Mucosa of rectum (tissue), 2 donors: ENCODE results near the gene PSD2.

Experiments
- H3K27ac ChIP-seq, 2 donors: one replicate each; pipeline ENCODE4 v1.7.0; 2013; ENCODE audit warnings: inconsistent platforms in 2 of 2, low read depth in 2 of 2, low read length in 2 of 2
- H3K27me3 ChIP-seq, 2 donors: one replicate each; pipeline ENCODE4 v1.7.0; 2013; ENCODE audit warnings: low read length in 2 of 2; ENCODE audit not compliant: control insufficient read depth in 2 of 2, insufficient read depth in 2 of 2
- H3K36me3 ChIP-seq, 2 donors: one replicate each; pipeline ENCODE4 v1.7.0; 2013; ENCODE audit warnings: low read length in 2 of 2; ENCODE audit not compliant: control insufficient read depth in 2 of 2, insufficient read depth in 2 of 2
- H3K4me1 ChIP-seq, 2 donors: one replicate each; pipeline ENCODE4 v1.7.0; 2013; ENCODE audit warnings: low read length in 2 of 2, mild to moderate bottlenecking in 1 of 2; ENCODE audit not compliant: control insufficient read depth in 2 of 2, insufficient read depth in 2 of 2
- H3K4me3 ChIP-seq, 2 donors: one replicate each; pipeline ENCODE4 v1.7.0; 2013; ENCODE audit warnings: low read length in 2 of 2
- H3K9ac ChIP-seq, 2 donors: one replicate each; pipeline ENCODE4 v1.7.0; 2013; ENCODE audit warnings: low read length in 2 of 2, low read depth in 1 of 2, mild to moderate bottlenecking in 1 of 2
- H3K9me3 ChIP-seq, 2 donors: one replicate each; pipeline ENCODE4 v1.7.0; 2013; ENCODE audit warnings: low read length in 2 of 2; ENCODE audit not compliant: control insufficient read depth in 2 of 2
- donor health status: healthy.
- donor health status: Normal muscosa, but diverticular disease.

PSD2 gene

DNA sequence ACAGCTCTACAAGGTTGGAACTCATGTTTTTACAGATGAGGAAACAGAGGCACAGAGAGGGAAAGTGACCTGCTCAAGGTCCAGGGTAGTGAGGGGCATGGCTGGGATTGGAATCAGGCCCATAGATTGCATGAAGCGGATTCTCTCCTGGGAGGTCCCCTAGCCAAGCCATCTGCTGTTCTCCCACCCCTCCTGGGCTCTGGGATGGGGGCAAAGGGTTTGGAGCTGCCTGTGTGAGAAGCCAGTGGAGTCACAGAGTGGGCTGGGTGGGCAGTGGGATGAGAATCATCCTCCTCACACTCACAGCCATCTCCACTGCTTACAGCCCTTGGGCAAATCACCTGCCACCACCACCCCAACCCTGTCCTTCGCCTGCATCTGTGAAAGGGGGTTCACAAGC is 38.6 kb upstream of the PSD2 start:
- no peaks in the 10 kb centered on the region for H3K4me1 ChIP-seq
- no peak overlapping the region for H3K4me3 ChIP-seq
- peaks cover 25 to 36% of the 10 kb centered on the region in 2 donors for H3K27me3 ChIP-seq
- H3K27ac ChIP-seq, result no peak overlapping the region
- H3K9me3 ChIP-seq, result no peaks in the 10 kb centered on the region
- H3K36me3 ChIP-seq, result no peaks in the 10 kb centered on the region
- no peak overlapping the region for H3K9ac ChIP-seq

DNA sequence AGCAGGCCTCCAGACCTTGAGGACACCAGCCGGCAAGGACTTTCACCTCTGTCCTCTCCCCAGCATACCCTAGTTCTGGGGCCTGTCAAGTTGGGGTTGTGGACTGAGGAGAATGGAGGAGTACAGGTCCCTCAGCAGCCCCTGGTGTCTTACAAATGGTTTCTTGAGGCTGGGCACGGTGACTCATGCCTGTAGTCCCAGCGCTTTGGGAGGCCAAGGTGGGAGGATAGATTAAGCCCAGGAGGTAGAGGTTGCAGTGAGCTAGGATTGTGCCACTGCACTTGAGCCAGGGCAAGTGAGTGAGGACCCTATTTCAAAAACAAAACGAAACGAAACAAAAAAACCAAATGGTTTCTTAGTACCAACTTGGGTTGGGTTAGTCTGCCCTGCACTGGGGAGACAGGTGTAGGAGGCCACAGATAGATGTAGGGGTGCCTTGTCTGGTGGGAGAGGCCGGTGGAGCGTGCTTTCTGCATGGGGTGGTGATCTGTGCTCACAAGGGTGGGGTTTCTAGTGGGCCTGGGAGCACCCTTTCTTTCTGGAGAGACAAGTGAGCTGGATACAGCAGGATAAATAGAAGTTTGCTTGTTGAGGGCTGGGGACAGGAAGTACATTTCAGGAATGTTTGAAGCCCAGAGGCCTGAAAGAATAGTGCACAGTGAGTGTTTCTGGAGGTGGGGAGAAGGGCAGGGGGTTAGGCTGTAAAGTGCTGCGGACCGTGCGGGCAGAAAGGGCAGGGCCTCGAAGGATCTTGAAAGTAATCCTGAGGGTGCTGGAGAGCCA is 37.7 kb upstream of the PSD2 start:
- H3K4me3 ChIP-seq, result no peak overlapping the region
- no peak overlapping the region for H3K27ac ChIP-seq
- no peaks in the 10 kb centered on the region for H3K9me3 ChIP-seq
- H3K4me1 ChIP-seq, result no peaks in the 10 kb centered on the region
- no peak overlapping the region for H3K9ac ChIP-seq
- peaks cover 23 to 32% of the 10 kb centered on the region in 2 donors for H3K27me3 ChIP-seq
- no peaks in the 10 kb centered on the region for H3K36me3 ChIP-seq

DNA sequence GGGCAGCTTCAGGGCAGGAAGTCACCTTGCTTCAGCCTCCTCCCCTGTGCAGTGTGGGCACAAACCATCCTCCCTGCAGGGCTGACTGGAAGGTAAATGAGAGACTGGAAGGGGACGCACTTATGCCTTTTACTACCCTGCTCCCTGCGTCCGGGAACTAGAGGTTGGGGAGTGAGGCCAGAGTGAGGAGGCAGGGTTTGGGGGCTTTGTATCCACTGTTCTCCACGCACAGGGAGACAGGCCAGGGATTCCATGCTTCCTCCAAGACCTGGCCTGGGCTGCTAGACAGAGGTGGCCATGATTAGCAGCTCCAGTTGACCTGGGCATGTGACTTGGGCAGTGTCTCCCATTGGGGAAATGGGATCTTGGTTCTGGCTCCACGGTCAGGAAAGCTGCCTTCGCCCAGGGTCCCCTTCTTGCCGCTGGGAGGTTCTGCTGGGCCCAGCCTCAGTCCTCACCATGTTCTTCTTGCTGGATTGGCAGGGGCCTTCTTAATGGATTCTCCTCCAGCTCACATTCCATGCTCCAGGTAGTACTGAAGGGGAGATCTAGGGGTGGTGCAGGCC is 37.0 kb upstream of the PSD2 start:
- no peak overlapping the region for H3K4me3 ChIP-seq
- no peak overlapping the region for H3K9ac ChIP-seq
- no peaks in the 10 kb centered on the region for H3K36me3 ChIP-seq
- H3K9me3 ChIP-seq, result no peaks in the 10 kb centered on the region
- peaks cover 28 to 39% of the 10 kb centered on the region in 2 donors for H3K27me3 ChIP-seq
- no peak overlapping the region for H3K27ac ChIP-seq
- H3K4me1 ChIP-seq, result no peaks in the 10 kb centered on the region

DNA sequence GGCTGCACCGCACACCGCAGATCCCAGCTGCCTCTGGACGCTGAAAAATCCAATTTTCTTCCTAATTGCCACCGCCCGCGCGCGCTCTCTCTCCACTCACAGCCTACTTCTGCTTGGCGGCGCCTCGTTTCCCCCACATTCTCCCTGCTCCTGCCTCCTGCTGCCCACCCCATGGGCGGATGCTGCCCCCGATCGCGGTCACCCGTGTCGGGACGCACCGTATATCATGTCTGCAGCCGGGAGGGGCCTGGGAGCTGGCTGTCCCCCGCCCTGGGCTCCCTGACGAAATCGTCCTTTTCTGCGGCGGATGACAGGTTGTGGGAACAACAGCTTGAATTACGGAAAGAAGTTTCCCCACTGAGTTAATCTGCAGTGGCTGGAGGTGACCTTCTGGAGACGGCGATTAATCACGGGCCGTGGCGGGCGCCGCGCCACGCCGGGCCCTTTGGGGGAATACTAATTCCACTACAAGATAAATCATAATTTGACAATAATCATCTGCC is 36.3 kb upstream of the PSD2 start:
- H3K4me3 ChIP-seq, result no peak overlapping the region
- H3K9me3 ChIP-seq, result no peaks in the 10 kb centered on the region
- H3K9ac ChIP-seq, result no peak overlapping the region
- no peaks in the 10 kb centered on the region for H3K36me3 ChIP-seq
- no peaks in the 10 kb centered on the region for H3K4me1 ChIP-seq
- H3K27ac ChIP-seq, result no peak overlapping the region
- H3K27me3 ChIP-seq, result peaks cover 34 to 45% of the 10 kb centered on the region in 2 donors

DNA sequence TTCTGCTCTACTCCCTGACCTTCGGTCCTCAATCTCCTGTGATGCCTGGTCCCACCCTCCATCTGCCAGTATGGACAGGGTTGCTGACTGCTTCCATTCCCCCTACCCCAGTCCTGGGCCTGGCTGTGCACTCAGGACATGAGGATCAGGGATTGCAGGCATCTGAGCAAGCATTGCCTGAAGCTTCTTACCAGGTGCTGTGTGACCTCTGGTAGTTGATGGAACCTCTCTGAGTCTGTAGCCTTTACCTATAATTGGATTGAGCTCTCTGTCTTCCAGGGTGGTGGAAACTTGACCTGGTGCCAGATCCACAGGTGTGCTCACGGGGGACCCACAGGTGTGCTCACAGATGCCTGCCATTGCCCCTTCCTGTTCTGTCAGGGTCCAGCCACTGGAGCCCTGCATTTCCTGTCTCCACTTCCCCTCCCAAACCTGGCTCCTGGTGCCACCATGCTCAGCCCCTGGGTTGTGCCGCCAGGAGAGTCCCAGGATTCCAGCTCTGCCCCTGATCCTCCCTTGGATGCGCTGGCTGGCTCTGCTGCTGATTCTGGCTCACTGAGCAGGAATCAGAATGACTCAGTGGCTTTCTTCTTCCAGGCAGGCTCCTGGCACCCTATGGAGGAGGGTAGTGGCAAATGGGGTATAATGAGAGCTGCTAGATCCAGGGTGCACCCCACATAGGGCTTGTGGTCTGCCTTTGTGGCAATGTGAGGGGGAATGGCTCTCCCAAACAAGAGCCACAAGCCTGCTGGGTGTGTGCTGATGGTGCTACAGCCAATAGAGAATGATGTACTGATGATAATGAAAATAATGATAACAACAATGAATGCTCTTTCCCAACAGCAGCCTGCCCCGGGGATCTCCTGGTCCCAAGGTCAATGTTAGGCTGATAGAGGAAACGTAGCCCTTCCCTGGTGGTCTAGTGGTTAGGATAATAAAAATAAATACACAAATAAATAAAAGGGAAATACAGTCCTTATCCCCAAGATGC is 35.2 kb upstream of the PSD2 start:
- Histone ChIP-seq H3K27ac (no peak overlapping the region), H3K4me1 (no peaks in the 10 kb centered on the region), H3K9me3 (no peaks in the 10 kb centered on the region), H3K36me3 (no peaks in the 10 kb centered on the region), H3K9ac (no peak overlapping the region), H3K27me3 (peaks cover 29 to 43% of the 10 kb centered on the region in 2 donors), H3K4me3 (no peak overlapping the region)

DNA sequence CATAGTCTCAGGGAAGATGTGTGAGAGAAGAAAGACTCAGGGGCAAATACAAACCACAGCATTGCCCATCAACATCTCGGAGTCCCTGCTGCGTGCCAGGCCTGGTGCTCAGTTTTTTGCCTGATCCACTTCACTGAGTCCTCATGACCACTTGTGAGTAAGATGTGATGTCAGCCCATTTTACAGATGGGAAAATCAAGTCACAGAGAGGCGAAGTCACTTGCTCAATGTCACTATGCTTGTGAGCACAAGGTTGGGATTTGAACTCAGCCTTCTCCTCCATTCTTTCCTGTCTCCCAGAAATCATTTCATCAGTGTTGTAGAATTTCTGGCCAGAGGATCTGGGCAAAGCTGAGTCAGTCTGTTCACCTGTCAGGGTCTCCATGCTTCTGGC is 34.6 kb upstream of the PSD2 start:
- no peak overlapping the region for H3K4me3 ChIP-seq
- H3K9me3 ChIP-seq, result no peaks in the 10 kb centered on the region
- H3K36me3 ChIP-seq, result no peaks in the 10 kb centered on the region
- peaks cover 25 to 38% of the 10 kb centered on the region in 2 donors for H3K27me3 ChIP-seq
- no peaks in the 10 kb centered on the region for H3K4me1 ChIP-seq
- no peak overlapping the region for H3K27ac ChIP-seq
- no peak overlapping the region for H3K9ac ChIP-seq

DNA sequence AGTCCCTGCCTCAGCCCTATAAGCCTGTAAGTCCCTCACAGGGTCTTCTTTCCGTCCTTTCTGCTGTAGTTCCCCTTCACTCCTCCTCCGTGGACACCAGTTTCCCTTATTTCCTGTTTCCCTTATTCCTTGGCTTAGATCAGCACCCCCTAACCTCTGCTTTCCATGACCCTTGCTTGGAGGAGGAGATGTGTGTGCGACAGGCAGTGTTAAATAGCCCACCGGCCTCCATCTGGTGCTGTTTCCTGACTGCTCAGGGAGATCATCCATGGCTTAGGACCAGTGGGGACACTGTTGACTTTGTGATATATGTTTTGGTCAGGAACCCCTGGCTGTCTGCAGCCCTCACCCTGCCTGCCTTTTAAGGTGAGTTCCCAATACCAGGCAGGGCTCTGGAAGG is 34.1 kb upstream of the PSD2 start:
- no peaks in the 10 kb centered on the region for H3K36me3 ChIP-seq
- H3K4me3 ChIP-seq, result no peak overlapping the region
- H3K27me3 ChIP-seq, result peaks cover 23 to 33% of the 10 kb centered on the region in 2 donors
- H3K9me3 ChIP-seq, result no peaks in the 10 kb centered on the region
- no peak overlapping the region for H3K9ac ChIP-seq
- no peak overlapping the region for H3K27ac ChIP-seq
- H3K4me1 ChIP-seq, result no peaks in the 10 kb centered on the region

DNA sequence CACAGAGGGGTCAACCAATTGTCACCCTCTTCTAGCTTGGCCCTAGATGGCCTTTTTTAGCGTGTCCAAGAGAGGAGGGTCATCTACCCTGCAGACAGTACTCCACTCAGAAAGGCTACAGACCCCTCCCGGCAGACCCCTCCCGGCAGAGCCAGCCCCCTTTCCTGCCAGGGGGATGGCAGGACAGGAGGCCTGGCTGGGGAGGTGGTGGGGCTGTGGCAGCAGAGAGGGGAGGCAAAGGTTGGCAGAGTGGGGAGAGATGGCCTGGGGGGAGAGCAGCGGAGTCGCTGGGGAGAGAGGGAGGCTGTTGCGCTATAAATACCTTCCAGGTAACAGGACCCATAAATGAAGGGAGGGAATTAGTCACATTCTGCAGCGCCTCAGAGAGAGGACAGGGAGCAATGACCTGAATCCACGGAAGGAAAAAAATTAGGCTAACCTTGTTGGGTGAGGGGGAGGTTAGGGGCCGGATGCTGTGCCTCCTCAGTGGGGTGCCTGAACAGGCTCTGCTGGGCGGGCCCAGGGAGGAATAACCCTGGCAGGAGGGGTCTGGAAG is 32.9 kb upstream of the PSD2 start:
- Histone ChIP-seq H3K36me3 (no peaks in the 10 kb centered on the region), H3K9ac (no peak overlapping the region), H3K9me3 (no peaks in the 10 kb centered on the region), H3K4me3 (no peak overlapping the region), H3K4me1 (no peaks in the 10 kb centered on the region), H3K27me3 (peaks cover 15 to 27% of the 10 kb centered on the region in 2 donors), H3K27ac (no peak overlapping the region)

DNA sequence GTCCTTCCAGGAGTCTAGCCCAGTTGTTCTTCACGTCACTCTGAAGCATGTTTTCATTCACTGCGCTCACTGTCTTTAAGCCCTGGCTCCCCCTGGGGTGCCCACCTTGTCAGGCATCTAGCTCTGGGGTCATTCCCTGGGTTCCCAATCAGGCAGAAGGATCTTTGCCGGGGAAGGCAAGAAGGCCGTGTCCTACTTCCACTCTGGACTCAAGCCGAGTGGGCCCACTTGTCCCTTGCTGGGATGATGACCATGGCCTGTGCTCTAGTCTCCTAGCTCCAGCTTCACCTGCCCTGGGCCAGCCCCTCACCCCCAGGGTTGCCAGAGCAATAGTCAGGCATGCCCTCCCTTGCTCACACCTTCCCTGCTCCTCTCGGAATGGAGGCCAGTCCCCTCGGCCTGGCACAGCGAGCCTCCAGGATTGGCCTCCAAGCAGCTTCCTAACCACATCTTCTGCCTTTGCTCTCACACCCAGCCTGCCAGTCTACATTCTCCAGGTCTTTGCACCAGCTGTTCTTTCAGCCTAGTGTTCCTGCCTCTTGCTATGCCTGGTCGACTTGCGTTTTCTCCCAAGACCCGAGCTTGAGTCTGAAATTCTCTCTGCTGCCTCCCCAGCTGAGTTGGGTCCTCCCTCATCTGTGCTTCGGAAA is 32.2 kb upstream of the PSD2 start:
- Histone ChIP-seq H3K27me3 (peaks cover 15 to 27% of the 10 kb centered on the region in 2 donors), H3K9ac (no peak overlapping the region), H3K4me1 (no peaks in the 10 kb centered on the region), H3K4me3 (no peak overlapping the region), H3K9me3 (no peaks in the 10 kb centered on the region), H3K36me3 (no peaks in the 10 kb centered on the region), H3K27ac (no peak overlapping the region)
